ENCODE data around the gene SGSH. TPM values are rescaled to one million over a fixed set of nuclear protein-coding genes. Genes with fewer than 3 reads are reported as not detected.

The SGSH gene
- total RNA-seq, 1 experiment from 2014 or later: 19.8 TPM

GRCh38 chr17:80264205-80265075 lies 44.3 kb upstream of the SGSH start:
- Histone ChIP-seq H3K9me3 (ENCODE audit: control insufficient read depth, low read depth, low read length) (no peaks in the 10 kb centered on the region), H3K4me1 (ENCODE audit: insufficient read depth, low read length) (peaks cover 7% of the 10 kb centered on the region; the same call in 1 of the 2 replicates), H3K9ac (ENCODE audit: extremely low read depth, insufficient read length, low read length) (no peak overlapping the region), H2BK20ac (ENCODE audit: low read depth, low read length, poor library complexity, severe bottlenecking) (no peak overlapping the region), H3K14ac (ENCODE audit: insufficient read depth, low read length) (no peak overlapping the region; the same call in 1 of the 2 replicates), H3K27ac (ENCODE audit: insufficient read length, low read depth, low read length) (no peak overlapping the region), H3K27me3 (ENCODE audit: insufficient read depth, low read length) (no peaks in the 10 kb centered on the region), H4K5ac (ENCODE audit: insufficient read length, low read depth, low read length) (no peak overlapping the region), H2BK15ac (ENCODE audit: low read depth, low read length) (no peak overlapping the region), H4K20me1 (ENCODE audit: control insufficient read depth, insufficient read depth, insufficient read length) (no peaks in the 10 kb centered on the region), H2BK5ac (ENCODE audit: insufficient read length, low read length) (no peak overlapping the region), H3K18ac (ENCODE audit: insufficient read length, low read depth, low read length) (no peak overlapping the region), H3K56ac (ENCODE audit: insufficient read length, low read depth, low read length) (no peak overlapping the region), H2BK12ac (ENCODE audit: insufficient read length, low read depth, low read length) (no peak overlapping the region), H2AFZ (ENCODE audit: low read length) (no peak overlapping the region), H4K91ac (ENCODE audit: insufficient read length, low read depth, low read length) (no peak overlapping the region), H3T11ph (ENCODE audit: low read length) (no peak overlapping the region), H4K8ac (replicated peaks; ENCODE audit: insufficient read length, low read depth, low read length) (no peak overlapping the region), H3K79me1 (ENCODE audit: insufficient read depth, low read depth, low read length, poor library complexity, severe bottlenecking) (no peaks in the 10 kb centered on the region), H2AK5ac (ENCODE audit: insufficient read length, low read length) (no peak overlapping the region), H3K23me2 (ENCODE audit: insufficient read length, low read depth, low read length, poor library complexity, severe bottlenecking) (no peaks in the 10 kb centered on the region), H3K4ac (ENCODE audit: low read depth, low read length) (no peak overlapping the region), H2BK120ac (ENCODE audit: low read depth, low read length, poor library complexity, severe bottlenecking) (no peak overlapping the region), H3K79me2 (ENCODE audit: insufficient read depth, low read length) (no peaks in the 10 kb centered on the region), H3K23ac (ENCODE audit: insufficient read length, low read depth, low read length) (no peak overlapping the region), H3K4me2 (ENCODE audit: insufficient read depth, insufficient read length, low read length) (no peak overlapping the region)
- Mint-ChIP-seq H3K27ac (peak overlapping the region in 2 of 3 experiments; percentile 85 to 89; a peak in 4 of 7 replicates), H3K36me3 (ENCODE audit: insufficient read depth in 1 of 3, low read depth in 3 of 3) (peaks cover 17 to 25% (median 17%) of the 10 kb centered on the region in 3 experiments), H3K27me3 (ENCODE audit: low read depth) (no peaks in the 10 kb centered on the region), H3K9me3 (no peaks in the 10 kb centered on the region; a peak in 1 of 5 replicates), H3K4me3 (peak overlapping the region in 1 of 2 experiments; percentile 46; a peak in 2 of 5 replicates), H3K4me1 (peaks cover 20 to 31% of the 10 kb centered on the region in 2 experiments)
- DNase-seq: no peak
- no CpG with 5 or more reads among the region's 19 CpGs for WGBS (ENCODE audit: extremely low coverage, insufficient read length, low lambda C conversion rate)
- no peak for TF ChIP-seq CTCF (conservative IDR thresholded peaks at IDR 0.05)
